SW 1271 (cell line): ENCODE measurements around the gene CNTN4.
"Not testable (repeated sequence)": the region's sequence is repeated elsewhere in the genome, so short reads cannot be mapped to it uniquely, and the experiment has no call there.

Source experiments
- DNase-seq, 2 experiments: peaks; one replicate each; lab custom pipeline; 2025; lab: John Stamatoyannopoulos, UW

The CNTN4 gene

DNA sequence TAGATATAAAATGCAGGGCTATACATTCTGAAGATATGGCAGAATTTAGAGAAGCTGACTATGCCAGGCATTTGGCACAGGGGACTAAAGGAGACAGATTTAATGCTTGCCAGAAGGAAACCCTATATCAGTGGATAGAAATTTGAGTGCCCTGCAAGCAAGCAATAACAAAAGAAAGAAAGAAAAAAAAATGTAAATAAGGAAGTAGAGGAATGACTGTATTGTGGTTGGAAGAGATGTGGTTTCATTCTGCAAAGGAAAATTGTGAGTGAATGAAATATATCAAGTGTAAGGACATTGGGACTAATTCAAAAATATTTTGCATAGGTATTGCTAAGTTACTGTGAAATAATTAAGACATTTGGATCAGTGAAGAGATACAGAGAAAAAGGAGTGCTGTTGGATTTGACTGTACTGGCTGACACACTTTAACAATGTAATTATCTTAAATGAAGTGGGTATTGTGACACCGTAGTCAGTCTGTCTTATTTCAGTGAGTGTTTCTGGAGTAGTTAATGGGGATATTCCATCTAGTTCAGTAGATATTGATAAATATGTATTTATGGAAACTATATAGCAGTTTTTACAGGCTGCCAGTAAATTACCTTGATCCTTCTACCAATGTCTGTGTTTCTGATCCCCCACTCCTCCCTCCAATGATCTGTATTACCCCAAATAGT, 418.2 kb downstream of the CNTN4 start:
- DNase-seq: no peak

- DNase-seq: no peak
These were observed 419.0 kb downstream of the CNTN4 start for GRCh38 chr3:2517500-2518172.

GRCh38 chr3:2523281-2523836, 424.7 kb downstream of the CNTN4 start:
- no peak for DNase-seq

GRCh38 chr3:2525968-2526367, 427.3 kb downstream of the CNTN4 start:
- DNase-seq: no peak

GRCh38 chr3:2526926-2527325, 428.3 kb downstream of the CNTN4 start:
- DNase-seq: no peak

DNA sequence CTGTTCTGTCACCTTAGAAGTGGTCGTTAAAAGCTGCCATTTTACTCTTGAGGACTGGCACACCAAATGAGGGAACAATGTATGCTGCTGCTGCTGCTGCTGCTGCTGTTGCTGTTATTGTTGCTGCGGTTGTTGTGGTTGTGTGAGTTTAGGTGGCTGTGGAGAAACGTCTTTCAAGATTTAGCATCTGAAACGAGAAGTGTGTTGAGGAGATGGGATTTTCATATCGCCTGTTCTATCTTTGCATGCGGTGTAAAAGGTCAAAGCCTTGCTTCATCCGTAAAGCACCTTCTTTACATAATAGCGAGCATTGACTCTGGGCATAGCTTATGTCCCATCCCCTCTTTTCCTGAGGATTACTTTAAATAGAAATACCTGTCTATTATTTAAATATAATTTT, 428.7 kb downstream of the CNTN4 start:
- not testable (repeated sequence) for DNase-seq

- DNase-seq: not testable (repeated sequence)
These were observed 436.1 kb downstream of the CNTN4 start for GRCh38 chr3:2534767-2535166.

DNA sequence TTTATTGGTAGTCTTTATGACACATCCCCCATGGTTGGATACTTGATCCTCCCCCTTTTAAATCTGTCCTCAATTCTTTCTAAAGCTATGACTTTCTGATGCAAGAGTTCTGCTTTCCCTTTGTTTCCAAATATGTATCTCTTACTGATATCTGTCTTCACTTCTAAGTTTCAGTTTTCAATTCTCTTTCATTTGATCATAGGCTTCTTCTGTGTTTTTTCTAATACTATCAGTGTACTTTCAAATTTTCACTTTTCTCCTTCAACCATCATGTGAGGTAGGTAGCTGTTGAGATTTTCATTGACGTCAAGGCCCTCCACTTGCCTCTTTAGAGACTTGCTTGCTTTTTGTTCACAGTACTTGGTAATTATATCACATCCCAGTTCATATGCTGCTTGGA, 436.5 kb downstream of the CNTN4 start:
- DNase-seq: no peak

DNA sequence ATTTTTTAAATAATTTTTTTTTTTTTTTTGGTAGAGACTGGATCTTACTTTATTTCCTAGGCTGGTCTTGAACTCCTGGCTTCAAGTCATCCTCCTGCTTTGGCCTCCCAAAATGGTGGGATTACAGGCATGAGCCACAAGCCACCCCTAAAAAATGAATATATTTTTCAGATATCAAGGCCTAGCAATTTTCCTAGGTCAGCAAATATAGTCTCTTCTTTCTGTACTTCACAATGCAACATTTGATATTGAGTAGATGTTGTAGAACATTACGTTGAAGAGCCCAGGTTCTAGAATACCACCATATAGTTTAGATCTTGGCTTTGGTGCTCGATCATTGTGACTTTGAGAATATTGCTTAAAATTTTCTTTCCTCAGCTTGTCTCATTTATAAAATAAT, 437.9 kb downstream of the CNTN4 start:
- no peak for DNase-seq

- no peak for DNase-seq
These were observed 441.4 kb downstream of the CNTN4 start for GRCh38 chr3:2540115-2540514.

- DNase-seq: no peak
These were observed 444.6 kb downstream of the CNTN4 start for GRCh38 chr3:2543247-2543646.

- no peak for DNase-seq
These were observed 445.5 kb downstream of the CNTN4 start for GRCh38 chr3:2544212-2544611.

DNA sequence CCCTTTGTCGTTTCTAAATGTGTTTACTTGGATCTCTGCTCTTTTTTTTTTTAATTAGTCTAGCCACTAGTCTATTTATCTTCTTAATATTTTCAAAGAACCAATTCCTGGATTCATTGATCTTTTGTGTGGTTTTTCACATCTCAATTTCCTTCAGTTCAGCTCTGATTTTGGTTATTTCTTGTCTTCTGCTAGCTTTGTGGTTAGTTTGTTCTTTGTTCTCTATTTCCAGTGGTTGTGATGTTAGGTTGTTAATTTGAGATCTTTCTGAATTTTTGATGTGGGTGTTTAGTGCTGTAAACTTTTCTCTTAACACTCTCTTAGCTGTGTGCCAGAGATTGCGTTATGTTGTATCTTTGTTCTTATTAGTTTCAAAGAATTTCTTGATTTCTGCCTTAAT, 446.1 kb downstream of the CNTN4 start:
- no peak for DNase-seq

- DNase-seq: no peak
These were observed 448.4 kb downstream of the CNTN4 start for GRCh38 chr3:2547049-2547448.

GRCh38 chr3:2554656-2555055, 456.0 kb downstream of the CNTN4 start:
- DNase-seq: no peak

GRCh38 chr3:2558796-2559195, 460.1 kb downstream of the CNTN4 start:
- DNase-seq: no peak

- no peak for DNase-seq
These were observed 468.8 kb downstream of the CNTN4 start for GRCh38 chr3:2567451-2567850.

DNA sequence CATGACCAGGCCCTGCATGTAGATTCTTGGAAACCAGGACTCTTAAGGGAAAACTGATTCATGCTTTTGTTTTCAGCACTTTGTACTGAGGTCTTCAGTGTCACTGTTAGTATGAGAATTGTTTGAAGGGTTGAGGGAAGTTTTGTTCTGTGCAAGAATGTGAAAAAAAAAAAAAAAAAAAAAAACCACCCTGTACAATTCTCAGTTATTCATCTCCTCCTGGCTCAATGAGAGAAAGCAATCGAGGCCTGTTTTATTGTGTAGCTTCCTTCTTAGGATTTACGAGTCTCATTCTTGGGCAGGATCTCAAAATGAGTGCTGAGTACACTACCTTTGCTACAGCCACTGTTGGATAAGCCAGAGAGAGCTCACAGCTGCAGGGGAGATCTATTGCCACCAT, 469.5 kb downstream of the CNTN4 start:
- DNase-seq: no peak

DNA sequence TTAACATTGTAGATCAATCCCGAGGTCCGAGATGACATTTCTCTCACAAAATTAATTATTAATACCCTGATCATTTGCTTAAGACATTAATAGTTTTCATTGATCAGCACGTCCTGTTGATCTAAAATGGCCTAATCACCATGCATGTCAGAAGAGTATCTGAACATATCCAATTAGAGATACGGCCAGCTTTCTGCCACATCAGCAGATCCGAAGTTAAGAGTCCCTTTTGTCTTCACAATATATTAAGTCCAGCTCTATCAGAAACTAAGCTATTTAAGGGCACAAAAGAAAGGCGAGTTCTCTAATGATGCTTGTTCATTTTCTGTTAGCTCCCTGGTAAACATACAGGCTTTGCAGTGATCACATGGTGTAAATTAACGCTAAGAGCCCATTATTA, 470.3 kb downstream of the CNTN4 start:
- no peak for DNase-seq

DNA sequence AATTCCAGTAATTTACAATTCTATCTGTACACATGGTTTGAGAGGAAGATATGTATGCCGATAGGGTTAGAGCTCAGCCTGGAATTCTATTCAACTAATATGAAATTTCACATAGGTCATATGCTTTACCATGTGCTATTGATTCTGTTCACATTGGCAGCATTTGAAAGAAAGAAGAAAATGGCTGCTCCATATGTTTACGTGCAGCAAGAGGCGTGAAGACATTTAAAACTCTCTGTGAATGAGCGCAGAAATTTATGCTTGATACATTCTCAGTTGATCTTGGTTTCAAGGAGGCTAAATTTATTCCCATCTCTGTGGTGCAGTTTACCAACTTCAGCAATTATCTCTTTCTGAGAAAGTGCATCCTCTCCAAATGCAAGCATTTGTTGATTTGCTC, 478.9 kb downstream of the CNTN4 start:
- no peak for DNase-seq

GRCh38 chr3:2578560-2578959, 479.9 kb downstream of the CNTN4 start:
- no peak for DNase-seq

DNA sequence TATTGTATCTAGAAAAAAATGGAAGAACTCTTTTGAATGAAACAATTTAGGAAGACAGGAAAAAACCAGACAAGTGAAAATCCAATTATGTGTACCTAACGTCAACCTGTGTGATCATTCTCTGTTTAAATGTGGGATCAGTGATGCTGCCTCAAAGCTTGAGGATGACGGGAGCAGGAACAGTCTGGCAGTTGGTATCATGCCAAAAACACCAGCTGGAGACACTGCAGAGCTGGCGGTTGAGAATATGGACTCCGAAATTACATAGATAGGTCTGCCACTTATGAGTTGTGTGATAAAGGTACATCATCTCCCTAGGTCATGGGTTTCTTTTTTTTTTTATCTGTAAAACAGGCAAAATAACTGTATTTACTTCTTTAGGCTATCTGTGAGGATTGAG, 480.5 kb downstream of the CNTN4 start:
- no peak for DNase-seq

DNA sequence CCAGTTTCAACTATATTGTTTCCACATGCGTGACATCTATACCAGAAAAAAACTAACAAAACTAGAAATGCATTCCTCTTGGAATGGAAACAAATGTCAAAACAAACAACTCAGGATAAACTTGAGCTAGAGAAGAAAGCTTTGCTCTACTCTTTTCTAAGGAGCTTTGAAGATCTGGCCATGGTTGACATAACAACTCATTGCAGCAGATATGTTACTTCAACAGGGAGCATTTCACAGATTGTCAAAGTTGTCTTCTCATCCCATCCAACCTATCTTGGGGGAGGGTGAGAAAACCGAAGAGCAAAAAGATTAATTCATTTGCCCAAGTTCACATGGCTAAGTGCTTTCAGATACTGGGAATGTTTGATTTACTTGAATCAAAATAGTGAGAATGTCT, 484.4 kb downstream of the CNTN4 start:
- DNase-seq: no peak
